HepG2 (cell line): ENCODE results near the gene PDRG1.

Experiments used
- CREB3 ChIP-seq: sonication (generic); formaldehyde crosslinking; IDR thresholded peaks from 2 replicates; pipeline ENCODE4 v1.5.0; 2020; ENCODE audit warnings: missing genetic modification reagents
- ETS1 ChIP-seq: sonication (generic); formaldehyde crosslinking; IDR thresholded peaks from 2 replicates; pipeline ENCODE4 v1.4.0; 2020; ENCODE audit warnings: missing genetic modification reagents
- MAFG ChIP-seq: sonication (generic); formaldehyde crosslinking; IDR thresholded peaks from 2 replicates; pipeline ENCODE4 v1.5.1; 2020; ENCODE audit warnings: mild to moderate bottlenecking, missing genetic modification reagents
- MYC ChIP-seq: sonication (generic); formaldehyde crosslinking; IDR thresholded peaks from 2 replicates; pipeline ENCODE4 v1.9.0; 2021; ENCODE audit warnings: missing genetic modification reagents, borderline replicate concordance
- POLR2A ChIP-seq, 2 experiments: IDR thresholded peaks; 2 replicates each; pipeline ENCODE4 v1.6.1; 2011; ENCODE audit warnings: low read depth in 2 of 2, low read length in 2 of 2, mild to moderate bottlenecking in 1 of 2, moderate library complexity in 1 of 2; ENCODE audit not compliant: insufficient read depth in 1 of 2
- RNF2 ChIP-seq: fragments of 450-650 bp; conservative IDR thresholded peaks from 2 replicates; pipeline ENCODE4 v1.6.1; 2016; ENCODE audit warnings: low read depth
- SIN3A ChIP-seq: IDR thresholded peaks from 2 replicates; pipeline ENCODE4 v1.6.1; 2011; ENCODE audit warnings: low read depth, mild to moderate bottlenecking, control low read depth, low read length, borderline replicate concordance
- ZC3H4 ChIP-seq: sonication (generic); formaldehyde crosslinking; IDR thresholded peaks from 2 replicates; pipeline ENCODE4 v1.4.0; 2020; ENCODE audit warnings: missing genetic modification reagents, borderline replicate concordance
- ZMAT3 ChIP-seq: sonication (generic); formaldehyde crosslinking; conservative IDR thresholded peaks from 2 replicates; pipeline ENCODE4 v1.7.0; 2021; ENCODE audit warnings: missing genetic modification reagents
- ZNF383 ChIP-seq: sonication (generic); formaldehyde crosslinking; IDR thresholded peaks from 2 replicates; pipeline ENCODE4 v1.4.0; 2020; ENCODE audit warnings: missing genetic modification reagents, mild to moderate bottlenecking, borderline replicate concordance
- ZNF430 ChIP-seq: sonication (generic); formaldehyde crosslinking; IDR thresholded peaks from 2 replicates; pipeline ENCODE4 v1.9.0; 2021; ENCODE audit warnings: mild to moderate bottlenecking, missing genetic modification reagents
- ZSCAN22 ChIP-seq: sonication (generic); formaldehyde crosslinking; IDR thresholded peaks from 2 replicates; pipeline ENCODE4 v1.4.0; 2020; ENCODE audit warnings: mild to moderate bottlenecking, missing genetic modification reagents
- TF ChIP-seq, protein P1 (sequence below): sonication (generic); formaldehyde crosslinking; IDR thresholded peaks from 2 replicates; pipeline ENCODE4 v1.5.0; 2020; ENCODE audit warnings: mild to moderate bottlenecking, missing genetic modification reagents, moderate library complexity

DNA sequence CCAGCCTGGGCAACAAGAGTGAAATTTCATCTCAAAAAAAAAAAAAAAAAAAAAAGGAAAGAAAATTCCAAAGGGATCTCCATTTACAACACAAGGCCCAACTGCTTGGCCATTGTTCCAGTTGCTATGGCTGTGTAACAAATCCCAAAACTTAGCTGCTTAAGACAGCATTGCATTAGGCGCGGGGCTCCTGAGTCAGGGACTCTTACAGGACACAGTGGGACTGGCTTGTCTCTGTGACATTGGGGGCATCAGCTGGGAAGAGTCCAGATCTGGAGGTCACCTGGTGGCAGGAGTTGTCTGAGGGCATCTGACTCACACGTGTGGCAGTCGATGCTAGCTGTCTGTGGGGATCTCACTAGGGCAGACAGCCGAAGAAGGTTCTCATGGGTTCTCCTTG lies 45.8 kb downstream of the PDRG1 start:
- TF ChIP-seq, protein P1, sequence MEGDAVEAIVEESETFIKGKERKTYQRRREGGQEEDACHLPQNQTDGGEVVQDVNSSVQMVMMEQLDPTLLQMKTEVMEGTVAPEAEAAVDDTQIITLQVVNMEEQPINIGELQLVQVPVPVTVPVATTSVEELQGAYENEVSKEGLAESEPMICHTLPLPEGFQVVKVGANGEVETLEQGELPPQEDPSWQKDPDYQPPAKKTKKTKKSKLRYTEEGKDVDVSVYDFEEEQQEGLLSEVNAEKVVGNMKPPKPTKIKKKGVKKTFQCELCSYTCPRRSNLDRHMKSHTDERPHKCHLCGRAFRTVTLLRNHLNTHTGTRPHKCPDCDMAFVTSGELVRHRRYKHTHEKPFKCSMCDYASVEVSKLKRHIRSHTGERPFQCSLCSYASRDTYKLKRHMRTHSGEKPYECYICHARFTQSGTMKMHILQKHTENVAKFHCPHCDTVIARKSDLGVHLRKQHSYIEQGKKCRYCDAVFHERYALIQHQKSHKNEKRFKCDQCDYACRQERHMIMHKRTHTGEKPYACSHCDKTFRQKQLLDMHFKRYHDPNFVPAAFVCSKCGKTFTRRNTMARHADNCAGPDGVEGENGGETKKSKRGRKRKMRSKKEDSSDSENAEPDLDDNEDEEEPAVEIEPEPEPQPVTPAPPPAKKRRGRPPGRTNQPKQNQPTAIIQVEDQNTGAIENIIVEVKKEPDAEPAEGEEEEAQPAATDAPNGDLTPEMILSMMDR (CRISPR knock-in tag): no peak
- TF ChIP-seq POLR2A (IDR thresholded peaks at IDR 0.05; ENCODE audit: insufficient read depth in 1 of 2, low read depth in 2 of 2, low read length in 2 of 2) (no peak), ZNF383 (no peak), CREB3 (no peak), ZSCAN22 (CRISPR knock-in tag) (no peak), MAFG (CRISPR knock-in tag) (no peak), SIN3A (no peak), RNF2 (no peak), ZMAT3 (CRISPR knock-in tag) (no peak), ZC3H4 (no peak), ZNF430 (CRISPR knock-in tag) (no peak), MYC (CRISPR knock-in tag) (no peak), ETS1 (CRISPR knock-in tag) (no peak)
